ENCODE results near the gene CSPG4. TPM values are rescaled to one million over a fixed set of nuclear protein-coding genes. Genes with fewer than 3 reads are reported as not detected.
"Not testable (repeated sequence)": the region's sequence is repeated elsewhere in the genome, so short reads cannot be mapped to it uniquely, and the experiment has no call there.

The CSPG4 gene
- total and polyA plus RNA-seq, 2 donors = 30.6 to 63.8 TPM

- no peak overlapping the region for H3K27ac ChIP-seq (ENCODE audit: low read depth)
- DNase-seq (ENCODE audit: extremely low spot score) = no peak
- no peaks in the 10 kb centered on the region for H3K4me1 ChIP-seq (ENCODE audit: insufficient read depth)
- H3K36me3 ChIP-seq (ENCODE audit: insufficient read depth) = no peaks in the 10 kb centered on the region
- 90% methylated on average over 44 of the region's 44 CpGs for WGBS
- no peak overlapping the region for H3K4me3 ChIP-seq (ENCODE audit: low read depth, low read length)
Measured at GRCh38 chr15:75687486-75688277, 25.0 kb downstream of the CSPG4 start.

DNA sequence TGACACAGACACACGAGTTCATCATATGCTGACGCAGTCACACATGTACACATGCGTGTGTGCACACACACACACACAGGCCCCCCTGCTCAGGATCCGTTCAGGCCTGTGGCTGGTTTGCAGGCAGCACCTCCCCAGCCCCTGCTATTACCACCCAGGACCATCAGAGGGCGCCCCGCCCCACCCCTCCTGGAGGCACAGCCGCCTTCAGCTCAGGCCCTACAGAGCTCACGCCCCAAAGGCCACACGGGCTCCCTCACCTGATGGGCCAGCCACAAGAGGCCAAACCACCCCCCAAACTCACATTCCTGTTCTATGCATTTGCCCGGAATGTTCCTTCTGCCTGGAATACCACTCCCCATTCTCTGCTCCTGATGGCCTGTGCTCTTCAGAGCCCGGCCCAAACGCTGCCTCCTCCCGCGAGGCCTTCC is 26.4 kb downstream of the CSPG4 start:
- DNase-seq (ENCODE audit: extremely low spot score); H3K4me1 ChIP-seq (ENCODE audit: insufficient read depth); H3K4me3 ChIP-seq (ENCODE audit: low read depth, low read length); H3K36me3 ChIP-seq (ENCODE audit: insufficient read depth); H3K27ac ChIP-seq (ENCODE audit: low read depth): not testable (repeated sequence)
- 37% methylated on average over 14 of the region's 14 CpGs for WGBS

GRCh38 chr15:75685195-75685594 is 27.5 kb downstream of the CSPG4 start:
- WGBS = 81% methylated on average over 12 of the region's 12 CpGs
- Histone ChIP-seq H3K36me3 (ENCODE audit: insufficient read depth) (no peaks in the 10 kb centered on the region), H3K27ac (ENCODE audit: low read depth) (no peak overlapping the region), H3K4me1 (ENCODE audit: insufficient read depth) (no peaks in the 10 kb centered on the region), H3K4me3 (ENCODE audit: low read depth, low read length) (no peak overlapping the region)
- no peak for DNase-seq (ENCODE audit: extremely low spot score)

- WGBS = 85% methylated on average over 10 of the region's 10 CpGs
- no peak for DNase-seq (ENCODE audit: extremely low spot score)
- Histone ChIP-seq H3K4me3 (ENCODE audit: low read depth, low read length) (no peak overlapping the region), H3K27ac (ENCODE audit: low read depth) (no peak overlapping the region), H3K36me3 (ENCODE audit: insufficient read depth) (no peaks in the 10 kb centered on the region), H3K4me1 (ENCODE audit: insufficient read depth) (no peaks in the 10 kb centered on the region)
Measured at GRCh38 chr15:75684648-75685047, 28.0 kb downstream of the CSPG4 start.

- not testable (repeated sequence) for H3K4me1 ChIP-seq (ENCODE audit: insufficient read depth); H3K4me3 ChIP-seq (ENCODE audit: low read depth, low read length); H3K36me3 ChIP-seq (ENCODE audit: insufficient read depth); H3K27ac ChIP-seq (ENCODE audit: low read depth); DNase-seq (ENCODE audit: extremely low spot score)
- WGBS = 33% methylated on average over 14 of the region's 14 CpGs
Measured at GRCh38 chr15:75683646-75684312, 28.9 kb downstream of the CSPG4 start.

- Histone ChIP-seq H3K36me3 (ENCODE audit: insufficient read depth) (no peaks in the 10 kb centered on the region), H3K4me3 (ENCODE audit: low read depth, low read length) (no peak overlapping the region), H3K4me1 (ENCODE audit: insufficient read depth) (no peaks in the 10 kb centered on the region), H3K27ac (ENCODE audit: low read depth) (no peak overlapping the region)
- DNase-seq (ENCODE audit: extremely low spot score) = no peak
- WGBS = 89% methylated on average over 40 of the region's 40 CpGs
Measured at GRCh38 chr15:75682181-75683135, 30.2 kb downstream of the CSPG4 start.

DNA sequence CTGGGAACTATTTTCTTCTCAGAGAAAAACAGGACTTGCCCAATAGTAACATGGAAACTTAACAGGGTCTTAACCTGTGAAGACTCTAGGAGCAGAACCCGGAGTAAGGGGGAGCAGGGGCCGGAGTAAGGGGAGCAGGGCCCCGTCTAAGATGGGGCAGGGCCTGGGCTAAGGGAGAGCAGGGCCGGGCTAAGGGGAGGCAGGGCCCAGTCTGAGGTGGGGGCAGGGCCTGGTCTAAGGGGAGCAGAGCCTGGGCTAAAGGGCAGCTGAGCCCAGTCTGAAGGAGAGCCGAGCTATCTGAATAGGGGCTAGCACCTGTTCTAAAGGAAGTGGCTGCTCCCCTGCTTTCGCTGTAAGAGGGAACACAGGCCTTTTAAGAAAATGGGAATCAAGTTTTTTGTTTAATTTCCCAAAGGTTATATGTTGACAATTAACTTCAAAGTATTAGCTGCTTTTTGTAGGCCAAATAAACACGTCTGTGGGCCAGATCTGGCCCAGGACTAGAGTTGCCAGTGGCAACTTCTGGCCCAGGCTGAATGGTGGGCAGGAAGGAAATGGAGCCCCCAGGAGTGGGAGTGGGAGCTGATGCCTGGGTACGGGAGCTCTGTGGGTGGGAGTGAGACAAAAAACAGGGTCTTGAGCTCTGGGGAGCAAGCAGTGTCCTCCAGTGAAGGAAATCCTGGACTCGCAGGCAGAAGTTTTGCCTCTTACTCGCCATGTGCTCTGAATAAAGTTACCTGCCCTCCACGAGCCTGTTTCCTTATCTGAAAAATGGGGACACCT is 32.5 kb downstream of the CSPG4 start:
- Histone ChIP-seq H3K4me1 (ENCODE audit: insufficient read depth) (no peaks in the 10 kb centered on the region), H3K36me3 (ENCODE audit: insufficient read depth) (no peaks in the 10 kb centered on the region), H3K27ac (ENCODE audit: low read depth) (no peak overlapping the region), H3K4me3 (ENCODE audit: low read depth, low read length) (no peak overlapping the region)
- 75% methylated on average over 11 of the region's 11 CpGs for WGBS
- no peak for DNase-seq (ENCODE audit: extremely low spot score)

- not testable (repeated sequence) for DNase-seq (ENCODE audit: extremely low spot score); H3K4me1 ChIP-seq (ENCODE audit: insufficient read depth); H3K27ac ChIP-seq (ENCODE audit: low read depth); H3K36me3 ChIP-seq (ENCODE audit: insufficient read depth); H3K4me3 ChIP-seq (ENCODE audit: low read depth, low read length)
- WGBS = 90% methylated on average over 6 of the region's 6 CpGs
Measured at GRCh38 chr15:75678324-75678690, 34.3 kb downstream of the CSPG4 start.

DNA sequence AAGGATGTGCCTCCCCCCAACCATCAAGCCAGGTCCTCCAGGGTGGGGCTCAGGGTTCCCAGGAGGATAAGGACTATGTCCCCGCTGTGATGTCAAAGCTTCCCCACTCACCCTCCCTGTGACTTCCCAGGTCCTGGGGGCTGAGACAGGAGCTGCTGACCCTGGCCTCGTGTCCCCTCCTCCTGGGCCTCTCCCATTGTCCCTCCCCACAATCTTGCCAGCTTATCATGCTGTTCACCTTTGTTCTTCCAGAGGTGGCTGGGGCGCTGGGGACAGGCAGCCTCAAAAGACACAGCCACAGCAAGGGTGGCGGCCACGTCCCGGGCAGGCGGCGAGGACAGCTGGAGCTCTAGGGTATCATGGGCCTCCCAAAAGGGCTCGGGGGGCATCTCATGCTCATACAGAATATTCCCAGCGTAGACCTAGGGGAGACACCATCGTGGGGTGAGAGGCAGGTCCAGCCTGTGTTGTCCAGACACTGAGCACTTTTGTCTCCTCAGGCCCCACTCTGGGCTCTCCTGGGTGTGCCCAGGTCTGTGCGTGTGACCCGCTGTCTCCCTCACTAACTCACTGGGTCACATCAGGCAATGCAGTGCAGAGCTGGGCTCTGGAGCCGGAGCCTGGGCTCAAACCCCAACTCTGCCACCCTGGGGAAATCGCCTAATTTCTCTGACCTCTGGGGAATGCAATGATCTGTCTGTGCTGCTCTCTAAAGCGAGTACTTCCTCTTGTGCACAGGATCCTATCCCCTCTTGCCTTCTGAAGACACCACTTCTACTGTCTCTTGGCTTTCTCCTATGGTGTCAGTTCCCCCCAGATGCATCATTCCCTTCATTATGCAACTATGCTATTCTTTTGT is 35.0 kb downstream of the CSPG4 start:
- no peak overlapping the region for H3K4me3 ChIP-seq (ENCODE audit: low read depth, low read length)
- DNase-seq (ENCODE audit: extremely low spot score) = no peak
- WGBS = 87% methylated on average over 16 of the region's 16 CpGs
- H3K4me1 ChIP-seq (ENCODE audit: insufficient read depth) = no peaks in the 10 kb centered on the region
- no peaks in the 10 kb centered on the region for H3K36me3 ChIP-seq (ENCODE audit: insufficient read depth)
- no peak overlapping the region for H3K27ac ChIP-seq (ENCODE audit: low read depth)

DNA sequence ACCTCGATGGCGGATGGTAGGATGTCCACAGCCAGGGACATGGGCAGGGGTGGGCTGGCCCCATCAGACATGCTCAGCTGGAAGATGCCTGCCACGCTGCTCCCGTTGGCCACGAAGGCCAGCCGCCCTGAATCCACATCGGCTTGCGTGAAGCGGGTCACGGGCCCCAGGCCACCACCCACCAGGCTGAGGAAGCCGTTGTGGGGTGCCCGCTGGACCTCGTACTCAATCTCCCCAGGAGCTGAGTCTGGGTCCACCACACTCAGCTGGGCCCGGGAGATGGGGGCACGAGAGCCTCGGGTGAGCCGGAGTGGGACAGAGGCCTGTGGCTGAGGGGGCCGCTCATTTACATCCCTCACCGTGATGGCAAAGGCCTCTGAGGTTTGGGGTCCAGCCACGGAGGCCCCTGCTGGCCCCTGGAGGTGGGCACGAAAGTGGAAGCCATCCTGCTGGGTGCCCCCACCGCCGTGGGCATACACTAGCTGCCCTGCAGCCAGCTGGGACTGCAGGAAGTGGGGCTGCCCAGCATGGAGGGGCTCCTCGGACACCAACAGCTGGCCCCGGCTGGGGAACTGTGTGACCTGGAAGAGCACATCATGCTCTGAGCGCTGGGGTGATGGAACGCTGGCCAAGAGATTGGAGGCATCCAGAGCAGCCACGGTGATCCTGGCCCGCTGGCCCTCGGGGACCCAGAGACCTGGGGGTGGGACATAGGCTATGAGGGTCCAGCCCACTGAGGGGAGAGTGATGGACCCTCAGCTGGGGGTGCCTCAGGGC is 35.8 kb downstream of the CSPG4 start:
- Histone ChIP-seq H3K27ac (ENCODE audit: low read depth) (no peak overlapping the region), H3K4me1 (ENCODE audit: insufficient read depth) (no peaks in the 10 kb centered on the region), H3K4me3 (ENCODE audit: low read depth, low read length) (no peak overlapping the region), H3K36me3 (ENCODE audit: insufficient read depth) (no peaks in the 10 kb centered on the region)
- no peak for DNase-seq (ENCODE audit: extremely low spot score)
- 85% methylated on average over 30 of the region's 30 CpGs for WGBS

GRCh38 chr15:75675579-75676404 is 36.9 kb downstream of the CSPG4 start:
- H3K4me1 ChIP-seq (ENCODE audit: insufficient read depth) = no peaks in the 10 kb centered on the region
- no peak overlapping the region for H3K4me3 ChIP-seq (ENCODE audit: low read depth, low read length)
- no peak for DNase-seq (ENCODE audit: extremely low spot score)
- WGBS = 87% methylated on average over 41 of the region's 41 CpGs
- no peak overlapping the region for H3K27ac ChIP-seq (ENCODE audit: low read depth)
- H3K36me3 ChIP-seq (ENCODE audit: insufficient read depth) = no peaks in the 10 kb centered on the region
